ENCODE results near the gene EPHA3.

DNA sequence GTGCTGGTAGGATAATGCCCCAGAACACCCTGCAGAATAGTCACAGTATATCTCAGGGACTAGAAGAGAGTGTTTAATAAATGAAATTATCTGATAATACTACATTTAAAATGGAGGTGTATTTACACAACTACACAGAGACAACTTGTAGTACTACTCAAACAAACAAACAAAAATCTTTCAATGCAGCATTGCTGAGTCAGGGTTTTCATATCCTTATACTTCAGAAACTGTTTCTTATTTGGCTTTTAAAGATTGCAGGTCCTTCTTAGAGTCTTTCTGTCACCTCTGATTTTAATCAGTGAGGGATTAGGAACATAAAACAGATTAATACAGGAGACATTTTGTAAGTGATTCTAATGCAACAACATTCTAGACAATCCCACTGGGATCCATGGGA, 57.4 kb downstream of the EPHA3 start:
- TF ChIP-seq, protein P1, sequence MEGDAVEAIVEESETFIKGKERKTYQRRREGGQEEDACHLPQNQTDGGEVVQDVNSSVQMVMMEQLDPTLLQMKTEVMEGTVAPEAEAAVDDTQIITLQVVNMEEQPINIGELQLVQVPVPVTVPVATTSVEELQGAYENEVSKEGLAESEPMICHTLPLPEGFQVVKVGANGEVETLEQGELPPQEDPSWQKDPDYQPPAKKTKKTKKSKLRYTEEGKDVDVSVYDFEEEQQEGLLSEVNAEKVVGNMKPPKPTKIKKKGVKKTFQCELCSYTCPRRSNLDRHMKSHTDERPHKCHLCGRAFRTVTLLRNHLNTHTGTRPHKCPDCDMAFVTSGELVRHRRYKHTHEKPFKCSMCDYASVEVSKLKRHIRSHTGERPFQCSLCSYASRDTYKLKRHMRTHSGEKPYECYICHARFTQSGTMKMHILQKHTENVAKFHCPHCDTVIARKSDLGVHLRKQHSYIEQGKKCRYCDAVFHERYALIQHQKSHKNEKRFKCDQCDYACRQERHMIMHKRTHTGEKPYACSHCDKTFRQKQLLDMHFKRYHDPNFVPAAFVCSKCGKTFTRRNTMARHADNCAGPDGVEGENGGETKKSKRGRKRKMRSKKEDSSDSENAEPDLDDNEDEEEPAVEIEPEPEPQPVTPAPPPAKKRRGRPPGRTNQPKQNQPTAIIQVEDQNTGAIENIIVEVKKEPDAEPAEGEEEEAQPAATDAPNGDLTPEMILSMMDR (IDR thresholded peaks at IDR 0.05) = no peak
- TF ChIP-seq POLR2A (IDR thresholded peaks at IDR 0.05) (no peak), POLR2AphosphoS5 (IDR thresholded peaks at IDR 0.05) (no peak)
